Measurements from ENCODE around the gene ACKR2. TPM values are rescaled to one million over a fixed set of nuclear protein-coding genes. Genes with fewer than 3 reads are reported as not detected.
"Not testable (repeated sequence)": the region's sequence is repeated elsewhere in the genome, so short reads cannot be mapped to it uniquely, and the experiment has no call there.

Gene ACKR2
- total RNA-seq, 1 experiment from 2014 or later, result 0.45 TPM

- no peaks in the 10 kb centered on the region for H3K9me3 Mint-ChIP-seq (ENCODE audit: low read depth, unreplicated experiment)
- H3K36me3 Mint-ChIP-seq (ENCODE audit: insufficient read depth, unreplicated experiment), result peaks cover 30% of the 10 kb centered on the region
- TSS peak; percentile 93 for BruUV-seq (replicated peaks)
- no peak for DNase-seq
- H3K4me1 Mint-ChIP-seq (ENCODE audit: low read depth, unreplicated experiment), result peaks cover 19% of the 10 kb centered on the region
- no peaks in the 10 kb centered on the region for H3K27me3 Mint-ChIP-seq (ENCODE audit: unreplicated experiment)
- intact Hi-C loops (cut with micrococcal nuclease; ENCODE audit: unreplicated experiment), result no loop called here
- CTCF ChIA-PET, result interaction anchor here (0.7 to 1.3 kb wide), 4 partner anchors 16 to 76 kb away, joined by 3 to 5 read pairs (median 3); no protein-coding TSS in a partner anchor
- peak overlapping the region; percentile 94 for H3K4me3 Mint-ChIP-seq (ENCODE audit: low read depth, unreplicated experiment)
- TF ChIP-seq CTCF (IDR thresholded peaks at IDR 0.05; ENCODE audit: unreplicated experiment), result no peak
- H3K27ac Mint-ChIP-seq (ENCODE audit: unreplicated experiment), result no peak overlapping the region
Measured at GRCh38 chr3:42804831-42805132, 4.5 kb upstream of the ACKR2 start.

GRCh38 chr3:42805141-42805821 is 4.0 kb upstream of the ACKR2 start:
- intact Hi-C loops (cut with micrococcal nuclease; ENCODE audit: unreplicated experiment), result no loop called here
- H3K27me3 Mint-ChIP-seq (ENCODE audit: unreplicated experiment), result no peaks in the 10 kb centered on the region
- peaks cover 24% of the 10 kb centered on the region for H3K4me1 Mint-ChIP-seq (ENCODE audit: low read depth, unreplicated experiment)
- H3K36me3 Mint-ChIP-seq (ENCODE audit: insufficient read depth, unreplicated experiment), result peaks cover 30% of the 10 kb centered on the region
- peak overlapping the region; percentile 94 for H3K4me3 Mint-ChIP-seq (ENCODE audit: low read depth, unreplicated experiment)
- H3K9me3 Mint-ChIP-seq (ENCODE audit: low read depth, unreplicated experiment), result no peaks in the 10 kb centered on the region
- peak; percentile 27 for DNase-seq
- no TSS peak for BruUV-seq (replicated peaks)
- no peak overlapping the region for H3K27ac Mint-ChIP-seq (ENCODE audit: unreplicated experiment)
- CTCF ChIA-PET, result interaction anchor here (0.7 to 1.3 kb wide), 3 partner anchors 26 to 76 kb away, joined by 3 to 5 read pairs (median 3); no protein-coding TSS in a partner anchor
- TF ChIP-seq CTCF (IDR thresholded peaks at IDR 0.05; ENCODE audit: unreplicated experiment), result no peak

GRCh38 chr3:42807929-42808328 is 1.3 kb upstream of the ACKR2 start:
- BruUV-seq (replicated peaks), result no TSS peak
- no peak for DNase-seq
- CTCF ChIA-PET, result interaction anchor here (0.5 kb wide), 1 partner anchor 298 kb away, joined by 5 read pairs; no protein-coding TSS in a partner anchor
- no peaks in the 10 kb centered on the region for H3K27me3 Mint-ChIP-seq (ENCODE audit: unreplicated experiment)
- no peak overlapping the region for H3K4me3 Mint-ChIP-seq (ENCODE audit: low read depth, unreplicated experiment)
- H3K36me3 Mint-ChIP-seq (ENCODE audit: insufficient read depth, unreplicated experiment), result peaks cover 28% of the 10 kb centered on the region
- H3K4me1 Mint-ChIP-seq (ENCODE audit: low read depth, unreplicated experiment), result peaks cover 41% of the 10 kb centered on the region
- intact Hi-C loops (cut with micrococcal nuclease; ENCODE audit: unreplicated experiment), result no loop called here
- no peaks in the 10 kb centered on the region for H3K9me3 Mint-ChIP-seq (ENCODE audit: low read depth, unreplicated experiment)
- TF ChIP-seq CTCF (IDR thresholded peaks at IDR 0.05; ENCODE audit: unreplicated experiment), result no peak
- H3K27ac Mint-ChIP-seq (ENCODE audit: unreplicated experiment), result no peak overlapping the region

- H3K9me3 Mint-ChIP-seq (ENCODE audit: low read depth, unreplicated experiment); H3K36me3 Mint-ChIP-seq (ENCODE audit: insufficient read depth, unreplicated experiment); H3K4me3 Mint-ChIP-seq (ENCODE audit: low read depth, unreplicated experiment); H3K27ac Mint-ChIP-seq (ENCODE audit: unreplicated experiment); BruUV-seq (replicated peaks); H3K27me3 Mint-ChIP-seq (ENCODE audit: unreplicated experiment); intact Hi-C loops (cut with micrococcal nuclease; ENCODE audit: unreplicated experiment); CTCF ChIA-PET: not testable (repeated sequence)
- DNase-seq, result peak; percentile 23
- peaks cover 45% of the 10 kb centered on the region for H3K4me1 Mint-ChIP-seq (ENCODE audit: low read depth, unreplicated experiment)
Measured at GRCh38 chr3:42810706-42811105, 1.5 kb downstream of the ACKR2 start.

GRCh38 chr3:42811118-42811883 is 2.1 kb downstream of the ACKR2 start:
- DNase-seq; BruUV-seq (replicated peaks); H3K27ac Mint-ChIP-seq (ENCODE audit: unreplicated experiment); H3K36me3 Mint-ChIP-seq (ENCODE audit: insufficient read depth, unreplicated experiment); CTCF ChIA-PET; H3K27me3 Mint-ChIP-seq (ENCODE audit: unreplicated experiment); H3K4me3 Mint-ChIP-seq (ENCODE audit: low read depth, unreplicated experiment); intact Hi-C loops (cut with micrococcal nuclease; ENCODE audit: unreplicated experiment); H3K9me3 Mint-ChIP-seq (ENCODE audit: low read depth, unreplicated experiment): not testable (repeated sequence)
- H3K4me1 Mint-ChIP-seq (ENCODE audit: low read depth, unreplicated experiment), result peaks cover 41% of the 10 kb centered on the region
